Skeletal muscle satellite cell (primary cell): ENCODE results near the gene ADAMTS16. TPM values are rescaled to one million over a fixed set of nuclear protein-coding genes. Genes with fewer than 3 reads are reported as not detected.

ENCODE experiments used
- H3K27me3 ChIP-seq: 2 replicates; pipeline ENCODE4 v1.7.0; 2013; ENCODE audit warnings: low read length; ENCODE audit not compliant: control insufficient read depth, insufficient read depth
- H3K36me3 ChIP-seq: 2 replicates; pipeline ENCODE4 v1.7.0; 2013; ENCODE audit warnings: mild to moderate bottlenecking, control low read depth, low read length; ENCODE audit not compliant: insufficient read depth
- H3K4me1 ChIP-seq: 2 replicates; pipeline ENCODE4 v1.7.0; 2013; ENCODE audit warnings: low read length; ENCODE audit not compliant: control insufficient read depth, insufficient read depth
- H3K4me2 ChIP-seq: 2 replicates; pipeline ENCODE4 v1.7.0; 2013; ENCODE audit warnings: mild to moderate bottlenecking, low read length
- H3K4me3 ChIP-seq: 2 replicates; pipeline ENCODE4 v1.7.0; 2013; ENCODE audit warnings: low read length
- H3K9ac ChIP-seq: 2 replicates; pipeline ENCODE4 v1.7.0; 2013; ENCODE audit warnings: mild to moderate bottlenecking, low read depth, low read length, moderate library complexity
- H3K9me3 ChIP-seq: replicated peaks from 2 replicates; pipeline ENCODE4 v1.7.0; 2013; ENCODE audit warnings: mild to moderate bottlenecking, control low read depth, low read length
- total RNA-seq: library from RNA; depleted of rRNA; stranded (reverse); fragments of >200 nt; gene quantifications from 2 replicates; pipeline ENCODE4 v1.2.3, GENCODE V29; 2012; rRNA removed

ADAMTS16 gene
- 0.22 and 0.25 TPM in 2 replicates for total RNA-seq

GRCh38 chr5:5139777-5140478, at the start of gene ADAMTS16:
TSS of gene ADAMTS16 (plus strand) at chr5:5140330. CDS start at chr5:5140468, 138 bp downstream.
- Histone ChIP-seq H3K4me1 (peaks cover 17% of the 10 kb centered on the region), H3K36me3 (no peaks in the 10 kb centered on the region), H3K27me3 (peaks cover 23% of the 10 kb centered on the region), H3K4me3 (peak within 1 kb of the TSS; percentile 54), H3K9me3 (no peaks in the 10 kb centered on the region), H3K9ac (no peak within 1 kb of the TSS), H3K4me2 (peak within 1 kb of the TSS; percentile 77)

GRCh38 chr5:5092149-5092548, 48.0 kb upstream of the ADAMTS16 start:
- Histone ChIP-seq H3K4me1 (no peaks in the 10 kb centered on the region), H3K9me3 (no peaks in the 10 kb centered on the region), H3K36me3 (no peaks in the 10 kb centered on the region), H3K4me3 (no peak overlapping the region), H3K9ac (no peak overlapping the region), H3K27me3 (peaks cover under 1% of the 10 kb centered on the region), H3K4me2 (no peak overlapping the region)

GRCh38 chr5:5100635-5101034, 39.5 kb upstream of the ADAMTS16 start:
- no peak overlapping the region for H3K9ac ChIP-seq
- no peaks in the 10 kb centered on the region for H3K27me3 ChIP-seq
- H3K4me2 ChIP-seq = no peak overlapping the region
- H3K9me3 ChIP-seq = no peaks in the 10 kb centered on the region
- peaks cover under 1% of the 10 kb centered on the region for H3K4me1 ChIP-seq
- H3K4me3 ChIP-seq = no peak overlapping the region
- no peaks in the 10 kb centered on the region for H3K36me3 ChIP-seq

DNA sequence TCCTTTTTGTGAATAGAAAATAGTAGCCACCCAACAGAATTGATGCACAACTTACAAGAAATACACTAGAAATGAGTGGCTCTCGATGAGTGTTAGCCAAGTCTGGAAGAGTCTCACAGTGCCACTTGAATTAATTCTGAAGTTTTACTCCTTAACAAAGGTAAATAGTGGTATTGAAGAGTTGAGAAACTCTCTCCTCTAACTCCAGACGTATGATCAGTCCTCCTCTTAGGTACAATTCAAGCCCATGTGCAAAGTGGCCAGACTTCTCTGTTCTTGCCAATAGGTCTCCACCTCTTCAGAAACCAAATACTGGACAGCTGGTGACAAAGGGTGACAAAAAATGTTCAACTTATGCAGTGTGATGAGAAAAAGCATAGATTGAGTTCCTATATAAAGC, 38.5 kb upstream of the ADAMTS16 start:
- no peak overlapping the region for H3K9ac ChIP-seq
- H3K4me3 ChIP-seq = no peak overlapping the region
- H3K9me3 ChIP-seq = no peaks in the 10 kb centered on the region
- H3K4me2 ChIP-seq = no peak overlapping the region
- H3K27me3 ChIP-seq = no peaks in the 10 kb centered on the region
- H3K36me3 ChIP-seq = no peaks in the 10 kb centered on the region
- peaks cover 4% of the 10 kb centered on the region for H3K4me1 ChIP-seq

GRCh38 chr5:5103245-5103644, 36.9 kb upstream of the ADAMTS16 start:
- Histone ChIP-seq H3K36me3 (no peaks in the 10 kb centered on the region), H3K4me3 (no peak overlapping the region), H3K9ac (no peak overlapping the region), H3K4me1 (peaks cover 4% of the 10 kb centered on the region), H3K4me2 (no peak overlapping the region), H3K27me3 (peaks cover 1% of the 10 kb centered on the region), H3K9me3 (no peaks in the 10 kb centered on the region)

- no peak overlapping the region for H3K4me3 ChIP-seq
- no peak overlapping the region for H3K4me2 ChIP-seq
- H3K36me3 ChIP-seq = no peaks in the 10 kb centered on the region
- H3K9ac ChIP-seq = no peak overlapping the region
- no peaks in the 10 kb centered on the region for H3K9me3 ChIP-seq
- H3K4me1 ChIP-seq = peaks cover 4% of the 10 kb centered on the region
- H3K27me3 ChIP-seq = peaks cover 3% of the 10 kb centered on the region
These were observed 35.6 kb upstream of the ADAMTS16 start for GRCh38 chr5:5104550-5104949.

GRCh38 chr5:5105531-5105930, 34.6 kb upstream of the ADAMTS16 start:
- H3K4me1 ChIP-seq = peaks cover 4% of the 10 kb centered on the region
- no peak overlapping the region for H3K9ac ChIP-seq
- no peak overlapping the region for H3K4me3 ChIP-seq
- no peak overlapping the region for H3K4me2 ChIP-seq
- H3K27me3 ChIP-seq = peaks cover 3% of the 10 kb centered on the region
- no peaks in the 10 kb centered on the region for H3K36me3 ChIP-seq
- no peaks in the 10 kb centered on the region for H3K9me3 ChIP-seq

DNA sequence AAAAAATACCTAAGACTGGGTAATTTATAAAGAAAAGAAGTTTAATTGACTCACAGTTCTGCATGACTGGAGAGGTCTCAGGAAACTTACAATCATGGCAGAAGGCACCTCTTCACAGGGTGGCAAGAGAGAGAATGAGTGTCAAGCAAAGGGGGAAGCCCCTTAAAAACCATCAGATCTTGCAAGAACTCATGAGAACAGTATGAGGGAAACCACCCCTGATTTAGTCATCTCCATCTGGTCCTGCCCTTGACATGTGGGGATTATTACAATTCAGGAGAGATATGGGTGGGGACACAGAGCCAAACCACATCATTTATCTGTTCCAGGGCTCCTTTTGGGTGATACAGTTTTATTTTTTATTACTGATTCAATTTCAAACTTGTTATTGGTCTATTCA, 23.2 kb upstream of the ADAMTS16 start:
- Histone ChIP-seq H3K27me3 (peaks cover 3% of the 10 kb centered on the region), H3K9me3 (no peaks in the 10 kb centered on the region), H3K4me1 (no peaks in the 10 kb centered on the region), H3K36me3 (no peaks in the 10 kb centered on the region), H3K4me2 (no peak overlapping the region), H3K4me3 (no peak overlapping the region), H3K9ac (no peak overlapping the region)

- H3K9ac ChIP-seq = no peak overlapping the region
- no peak overlapping the region for H3K4me3 ChIP-seq
- no peak overlapping the region for H3K4me2 ChIP-seq
- no peaks in the 10 kb centered on the region for H3K9me3 ChIP-seq
- H3K36me3 ChIP-seq = no peaks in the 10 kb centered on the region
- peaks cover 3% of the 10 kb centered on the region for H3K27me3 ChIP-seq
- peaks cover 9% of the 10 kb centered on the region for H3K4me1 ChIP-seq
These were observed 17.4 kb upstream of the ADAMTS16 start for GRCh38 chr5:5122776-5123175.

GRCh38 chr5:5124231-5124630, 15.9 kb upstream of the ADAMTS16 start:
- no peaks in the 10 kb centered on the region for H3K9me3 ChIP-seq
- no peak overlapping the region for H3K4me3 ChIP-seq

DNA sequence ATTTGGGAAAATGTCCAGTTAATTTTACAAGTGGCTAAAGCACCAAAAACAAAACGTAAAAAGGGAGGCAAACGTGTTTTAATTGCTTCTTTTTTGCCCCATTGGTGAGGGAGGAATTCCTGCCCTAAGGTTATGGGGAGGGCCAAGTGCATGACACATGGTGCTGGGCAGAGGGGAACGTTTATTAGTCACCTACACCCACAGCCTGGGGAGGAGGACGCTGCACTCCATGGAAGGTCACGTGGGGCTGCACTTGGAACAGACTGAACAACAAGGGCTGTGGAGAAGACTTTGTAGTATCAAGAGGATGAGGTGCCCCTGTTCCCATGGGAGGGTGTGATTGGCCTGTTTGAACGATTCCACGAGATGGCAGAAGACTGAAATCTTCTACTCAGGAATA, 13.7 kb upstream of the ADAMTS16 start:
- Histone ChIP-seq H3K4me1 (peaks cover 9% of the 10 kb centered on the region), H3K4me2 (peak overlapping the region; percentile 42), H3K4me3 (no peak overlapping the region), H3K9ac (no peak overlapping the region), H3K27me3 (no peaks in the 10 kb centered on the region), H3K36me3 (no peaks in the 10 kb centered on the region), H3K9me3 (no peaks in the 10 kb centered on the region)

More at GRCh38 chr5:5124231-5124630, 15.9 kb upstream of the ADAMTS16 start:
- H3K27me3 ChIP-seq = peaks cover 3% of the 10 kb centered on the region
- H3K4me2 ChIP-seq = no peak overlapping the region
- H3K36me3 ChIP-seq = no peaks in the 10 kb centered on the region
- peaks cover 9% of the 10 kb centered on the region for H3K4me1 ChIP-seq
- no peak overlapping the region for H3K9ac ChIP-seq

DNA sequence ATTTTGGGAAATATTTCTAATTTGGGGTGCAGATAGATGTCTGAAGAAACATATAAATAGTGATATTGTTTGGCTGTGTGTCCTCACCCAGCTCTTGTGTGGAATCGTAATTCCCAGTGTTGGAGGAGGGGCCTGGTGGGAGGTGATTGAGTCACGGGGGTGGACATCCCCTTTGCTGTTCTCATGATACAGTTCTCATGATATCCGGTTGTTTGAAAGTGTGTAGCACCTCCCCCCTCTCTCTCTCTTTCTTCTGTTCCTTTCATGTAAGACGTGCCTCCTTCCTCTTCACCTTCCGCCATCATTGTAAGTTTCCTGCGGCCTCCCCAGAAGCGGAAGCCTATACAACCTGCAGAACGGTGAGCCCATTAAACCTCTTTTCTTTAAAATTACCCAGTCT, 11.4 kb upstream of the ADAMTS16 start:
- no peak overlapping the region for H3K4me2 ChIP-seq
- H3K4me3 ChIP-seq = no peak overlapping the region
- no peaks in the 10 kb centered on the region for H3K36me3 ChIP-seq
- H3K9ac ChIP-seq = no peak overlapping the region
- no peaks in the 10 kb centered on the region for H3K9me3 ChIP-seq
- peaks cover 9% of the 10 kb centered on the region for H3K4me1 ChIP-seq
- H3K27me3 ChIP-seq = no peaks in the 10 kb centered on the region
